ENCODE data around the gene POLDIP3. TPM values are rescaled to one million over a fixed set of nuclear protein-coding genes. Genes with fewer than 3 reads are reported as not detected.

POLDIP3 gene
- total RNA-seq, 1 experiment from 2014 or later, result 67.6 TPM

- Histone ChIP-seq H3K27ac (ENCODE audit: low read depth, low read length) (no peak overlapping the region), H4K20me1 (ENCODE audit: insufficient read depth) (no peaks in the 10 kb centered on the region), H3K4me1 (ENCODE audit: control insufficient read depth in 1 of 2, insufficient read depth in 2 of 2, low read length in 2 of 2) (no peaks in the 10 kb centered on the region), H3K9me3 (ENCODE audit: control insufficient read depth in 1 of 2, insufficient read depth in 1 of 2, low read depth in 1 of 2, low read length in 2 of 2) (no peaks in the 10 kb centered on the region), H2AFZ (ENCODE audit: low read depth, low read length, poor library complexity, severe bottlenecking) (no peak overlapping the region), H3K4me2 (ENCODE audit: low read length) (no peak overlapping the region), H3K79me2 (ENCODE audit: insufficient read depth, low read length) (no peaks in the 10 kb centered on the region), H3K9me2 (ENCODE audit: insufficient read depth) (no peaks in the 10 kb centered on the region), H3K9ac (ENCODE audit: low read length) (no peak overlapping the region), H3K27me3 (ENCODE audit: insufficient read depth, low read length) (no peaks in the 10 kb centered on the region), H3K4me3 (replicated peaks in 1 of 2; ENCODE audit: low read depth in 1 of 2, low read length in 2 of 2) (no peak overlapping the region), H3K36me3 (ENCODE audit: control insufficient read depth in 1 of 2, insufficient read depth in 2 of 2, low read length in 2 of 2) (no peaks in the 10 kb centered on the region)
- DNase-seq (ENCODE audit: low read depth, low spot score) (no peak), ATAC-seq (no peak)
- POLR2A ChIA-PET, result no interaction called here
- intact Hi-C loops (cut with micrococcal nuclease), result no loop called here
- RAD21 ChIA-PET (ENCODE audit: low non-redundant PET in 1 of 2, low total read pairs in 2 of 2, uncharacterized antibody in 2 of 2, unreplicated experiment in 2 of 2), result interaction anchor here in 1 of 2 experiments (0.6 kb wide), 1 partner anchor 126 kb away, joined by 3 read pairs; no protein-coding TSS in a partner anchor
- CTCF ChIA-PET, result interaction anchor here (1.3 kb wide), 1 partner anchor 20 kb away, joined by 3 read pairs; no protein-coding TSS in a partner anchor
- TF ChIP-seq JUND (IDR thresholded peaks at IDR 0.05) (no peak), TCF7L2 (IDR thresholded peaks at IDR 0.05; ENCODE audit: borderline replicate concordance, extremely low read depth, insufficient read depth, insufficient read length) (no peak), SIN3A (IDR thresholded peaks at IDR 0.05; ENCODE audit: low read depth) (no peak), CEBPB (IDR thresholded peaks at IDR 0.05; ENCODE audit: low read depth) (no peak), POLR2A (IDR thresholded peaks at IDR 0.05; ENCODE audit: borderline replicate concordance, extremely low read depth, insufficient read depth, insufficient read length) (no peak), REST (IDR thresholded peaks at IDR 0.05; ENCODE audit: low read depth) (no peak)
- no TSS peak for BruUV-seq (replicated peaks)
Measured at GRCh38 chr22:42562279-42562678, 52.4 kb downstream of the POLDIP3 start.

- no peak overlapping the region for H3K4me2 ChIP-seq (ENCODE audit: low read length)
- no peaks in the 10 kb centered on the region for H3K9me2 ChIP-seq (ENCODE audit: insufficient read depth)
- no peak for TF ChIP-seq POLR2AphosphoS5 (IDR thresholded peaks at IDR 0.05; ENCODE audit: low read depth, low read length)
- DNase-seq (ENCODE audit: low read depth, low spot score) (no peak), ATAC-seq (no peak)
- H4K20me1 ChIP-seq (ENCODE audit: insufficient read depth), result no peaks in the 10 kb centered on the region
- intact Hi-C loops (cut with micrococcal nuclease), result no loop called here
- CTCF ChIA-PET, result interaction anchor here (1.3 kb wide), 1 partner anchor 21 kb away, joined by 3 read pairs; no protein-coding TSS in a partner anchor
- H3K9ac ChIP-seq (ENCODE audit: low read length), result no peak overlapping the region
- H3K4me3 ChIP-seq (replicated peaks in 1 of 2; ENCODE audit: low read depth in 1 of 2, low read length in 2 of 2), result no peak overlapping the region
- POLR2A ChIA-PET, result no interaction called here
- H3K27me3 ChIP-seq (ENCODE audit: insufficient read depth, low read length), result no peaks in the 10 kb centered on the region
- no TSS peak for BruUV-seq (replicated peaks)
- H3K4me1 ChIP-seq (ENCODE audit: control insufficient read depth in 1 of 2, insufficient read depth in 2 of 2, low read length in 2 of 2), result no peaks in the 10 kb centered on the region
- no peak overlapping the region for H2AFZ ChIP-seq (ENCODE audit: low read depth, low read length, poor library complexity, severe bottlenecking)
- H3K9me3 ChIP-seq (ENCODE audit: control insufficient read depth in 1 of 2, insufficient read depth in 1 of 2, low read depth in 1 of 2, low read length in 2 of 2), result no peaks in the 10 kb centered on the region
- H3K27ac ChIP-seq (ENCODE audit: low read depth, low read length), result no peak overlapping the region
- RAD21 ChIA-PET (ENCODE audit: low non-redundant PET in 1 of 2, low total read pairs in 2 of 2, uncharacterized antibody in 2 of 2, unreplicated experiment in 2 of 2), result interaction anchor here in 1 of 2 experiments (0.6 kb wide), 1 partner anchor 125 kb away, joined by 3 read pairs; no protein-coding TSS in a partner anchor
- no peaks in the 10 kb centered on the region for H3K36me3 ChIP-seq (ENCODE audit: control insufficient read depth in 1 of 2, insufficient read depth in 2 of 2, low read length in 2 of 2)
- H3K79me2 ChIP-seq (ENCODE audit: insufficient read depth, low read length), result no peaks in the 10 kb centered on the region
Measured at GRCh38 chr22:42561856-42562255, 52.8 kb downstream of the POLDIP3 start.
